Activated B cell treated with CpG ODN at 0.5 μM for 24 hours (primary cell): ENCODE results near the gene ENTPD8. TPM values are rescaled to one million over a fixed set of nuclear protein-coding genes. Genes with fewer than 3 reads are reported as not detected.

Experiments
- ATAC-seq: fragments of 200-7000 bp; cut with Tn5 transposase; one replicate; pipeline ENCODE4 v1.10.0; 2021; ENCODE audit warnings: low read depth, mild to moderate bottlenecking, moderate library complexity
- CTCF ChIA-PET: fragments of 350-600 bp; sonication (Branson Sonifier 250); formaldehyde crosslinking; loops from one replicate; lab custom pipeline; 2021; ENCODE audit warnings: antibody characterized with exemption; lab: Charles Lee
- POLR2A ChIA-PET: fragments of 350-600 bp; sonication (Branson Sonifier 250); formaldehyde crosslinking; loops from one replicate; lab custom pipeline; 2021; ENCODE audit warnings: antibody characterized with exemption; lab: Charles Lee
- DNase-seq: peaks from one replicate; pipeline ENCODE4 v3.0.0; 2022
- H3K27ac Mint-ChIP-seq: one replicate; pipeline ENCODE4 v1.8.0; 2020; ENCODE audit warnings: mixed read lengths
- H3K27me3 Mint-ChIP-seq: one replicate; pipeline ENCODE4 v1.8.0; 2021; ENCODE audit warnings: mixed read lengths
- H3K36me3 Mint-ChIP-seq: one replicate; pipeline ENCODE4 v1.8.0; 2021; ENCODE audit warnings: low read depth, mixed read lengths
- H3K4me1 Mint-ChIP-seq: one replicate; pipeline ENCODE4 v1.8.0; 2021; ENCODE audit warnings: mixed read lengths
- H3K4me3 Mint-ChIP-seq: one replicate; pipeline ENCODE4 v1.8.0; 2020; ENCODE audit warnings: mild to moderate bottlenecking, mixed read lengths
- H3K9me3 Mint-ChIP-seq: one replicate; pipeline ENCODE4 v1.8.0; 2020; ENCODE audit warnings: mixed read lengths
- CTCF ChIP-seq: fragments of 200-600 bp; IDR thresholded peaks from one replicate; pipeline ENCODE4 v1.8.0; 2022; ENCODE audit warnings: antibody characterized with exemption, mild to moderate bottlenecking
- intact Hi-C: fragments of 100-400 bp; cut with micrococcal nuclease; formaldehyde crosslinking; loops from one replicate; pipeline ENCODE4 v1.15.1; 2024
- total RNA-seq: library from RNA; stranded (reverse); gene quantifications from 2 replicates; pipeline ENCODE4 v1.2.3, GENCODE V29; 2022

Gene ENTPD8
- total RNA-seq, 1 donor from 2014 or later = not detected

GRCh38 chr9:137478613-137478961 is 37.4 kb upstream of the ENTPD8 start:
- DNase-seq (no peak), ATAC-seq (no peak)
- Mint-ChIP-seq H3K4me3 (no peak overlapping the region), H3K27me3 (no peaks in the 10 kb centered on the region), H3K27ac (no peak overlapping the region), H3K36me3 (peaks cover 19% of the 10 kb centered on the region), H3K9me3 (peaks cover 12% of the 10 kb centered on the region), H3K4me1 (no peaks in the 10 kb centered on the region)
- TF ChIP-seq CTCF = no peak
- CTCF ChIA-PET = no interaction called here
- intact Hi-C loops = no loop called here
- POLR2A ChIA-PET = interaction anchor here (0.6 to 0.7 kb wide), 2 partner anchors 31 to 393 kb away, joined by 3 read pairs; no protein-coding TSS in a partner anchor

GRCh38 chr9:137477778-137478612 is 36.8 kb upstream of the ENTPD8 start:
- Mint-ChIP-seq H3K9me3 (peaks cover 12% of the 10 kb centered on the region), H3K4me1 (no peaks in the 10 kb centered on the region), H3K36me3 (peaks cover 22% of the 10 kb centered on the region), H3K4me3 (no peak overlapping the region), H3K27ac (no peak overlapping the region), H3K27me3 (no peaks in the 10 kb centered on the region)
- DNase-seq = no peak
- ATAC-seq = no peak
- intact Hi-C loops = no loop called here
- CTCF ChIA-PET = no interaction called here
- no peak for TF ChIP-seq CTCF
- POLR2A ChIA-PET = no interaction called here

- peaks cover 26% of the 10 kb centered on the region for H3K36me3 Mint-ChIP-seq
- ChIA-PET CTCF (no interaction called here), POLR2A (no interaction called here)
- DNase-seq (no peak), ATAC-seq (no peak)
- H3K27ac Mint-ChIP-seq = no peak overlapping the region
- no peak for TF ChIP-seq CTCF
- no peaks in the 10 kb centered on the region for H3K4me1 Mint-ChIP-seq
- intact Hi-C loops = no loop called here
- no peak overlapping the region for H3K4me3 Mint-ChIP-seq
- no peaks in the 10 kb centered on the region for H3K27me3 Mint-ChIP-seq
- H3K9me3 Mint-ChIP-seq = peaks cover 14% of the 10 kb centered on the region
Observed at GRCh38 chr9:137476856-137477255, 35.7 kb upstream of the ENTPD8 start.

GRCh38 chr9:137475666-137476065 is 34.5 kb upstream of the ENTPD8 start:
- intact Hi-C loops = no loop called here
- ChIA-PET POLR2A (no interaction called here), CTCF (no interaction called here)
- Mint-ChIP-seq H3K27me3 (no peaks in the 10 kb centered on the region), H3K9me3 (peaks cover 14% of the 10 kb centered on the region), H3K27ac (no peak overlapping the region), H3K36me3 (peaks cover 26% of the 10 kb centered on the region), H3K4me3 (no peak overlapping the region), H3K4me1 (peaks cover 2% of the 10 kb centered on the region)
- no peak for TF ChIP-seq CTCF
- DNase-seq (no peak), ATAC-seq (no peak)

- H3K27me3 Mint-ChIP-seq = no peaks in the 10 kb centered on the region
- POLR2A ChIA-PET = no interaction called here
- no peak overlapping the region for H3K27ac Mint-ChIP-seq
- H3K4me3 Mint-ChIP-seq = no peak overlapping the region
- DNase-seq (no peak), ATAC-seq (no peak)
- intact Hi-C loops = no loop called here
- peaks cover 14% of the 10 kb centered on the region for H3K9me3 Mint-ChIP-seq
- CTCF ChIA-PET = no interaction called here
- no peak for TF ChIP-seq CTCF
- peaks cover 3% of the 10 kb centered on the region for H3K4me1 Mint-ChIP-seq
- H3K36me3 Mint-ChIP-seq = peaks cover 24% of the 10 kb centered on the region
Observed at GRCh38 chr9:137474271-137474670, 33.1 kb upstream of the ENTPD8 start.
